ENCODE measurements around the gene IQCK. TPM values are rescaled to one million over a fixed set of nuclear protein-coding genes. Genes with fewer than 3 reads are reported as not detected.
A peak's percentile ranks its signal among the peaks of the same experiment; 100 is the strongest.

The IQCK gene
- total RNA-seq, 6 donors from 2014 or later, result 9.3 to 50.3 (median 18.3) TPM

- Histone ChIP-seq H3K27ac (no peak overlapping the region), H3K36me3 (no peaks in the 10 kb centered on the region), H3K4me1 (peaks cover 0 to 3% (median 0%) of the 10 kb centered on the region in 4 donors), H3K4me3 (no peak overlapping the region), H3K27me3 (no peaks in the 10 kb centered on the region), H3K9me3 (no peaks in the 10 kb centered on the region)
- 60 to 65% methylated on average over 2 of the region's 2 CpGs for WGBS, 2 donors
- ATAC-seq (ENCODE audit: low FRiP score in 2 of 2), result no peak
- no peak for DNase-seq
- no peak for TF ChIP-seq POLR2AphosphoS5 (IDR thresholded peaks at IDR 0.05)
- no peak for TF ChIP-seq CTCF (IDR thresholded peaks at IDR 0.05)
- no peak for TF ChIP-seq POLR2A (IDR thresholded peaks at IDR 0.05)
- TF ChIP-seq EP300 (IDR thresholded peaks at IDR 0.05), result no peak
Observed at GRCh38 chr16:19748389-19749168, 30.5 kb downstream of the IQCK start.

- no peak for DNase-seq
- Histone ChIP-seq H3K9me3 (no peaks in the 10 kb centered on the region), H3K4me3 (no peak overlapping the region), H3K27ac (no peak overlapping the region), H3K4me1 (peaks cover 0 to 3% (median 0%) of the 10 kb centered on the region in 4 donors), H3K36me3 (no peaks in the 10 kb centered on the region), H3K27me3 (no peaks in the 10 kb centered on the region)
- no peak for ATAC-seq (ENCODE audit: low FRiP score in 2 of 2)
- 91 to 96% methylated on average over 4 of the region's 4 CpGs for WGBS, 2 donors
- TF ChIP-seq CTCF (IDR thresholded peaks at IDR 0.05), result no peak
- TF ChIP-seq POLR2A (IDR thresholded peaks at IDR 0.05), result no peak
- TF ChIP-seq POLR2AphosphoS5 (IDR thresholded peaks at IDR 0.05), result no peak
- TF ChIP-seq EP300 (IDR thresholded peaks at IDR 0.05), result no peak
Observed at GRCh38 chr16:19749571-19750080, 31.6 kb downstream of the IQCK start.

- no peaks in the 10 kb centered on the region for H3K36me3 ChIP-seq
- no peaks in the 10 kb centered on the region for H3K9me3 ChIP-seq
- H3K4me1 ChIP-seq, result no peaks in the 10 kb centered on the region
- ATAC-seq (ENCODE audit: low FRiP score in 2 of 2) (no peak), DNase-seq (no peak)
- WGBS, 2 donors, result 81 to 84% methylated on average over 6 of the region's 6 CpGs
- no peaks in the 10 kb centered on the region for H3K27me3 ChIP-seq
- no peak overlapping the region for H3K4me3 ChIP-seq
- TF ChIP-seq CTCF (IDR thresholded peaks at IDR 0.05) (no peak), POLR2AphosphoS5 (IDR thresholded peaks at IDR 0.05) (no peak)
- no peak overlapping the region for H3K27ac ChIP-seq
Observed at GRCh38 chr16:19751478-19752385, 33.7 kb downstream of the IQCK start.

GRCh38 chr16:19753815-19754643 lies 36.0 kb downstream of the IQCK start:
- ATAC-seq (ENCODE audit: low FRiP score in 2 of 2) (peak in 1 of 2 donors; percentile 62), DNase-seq (no peak)
- Histone ChIP-seq H3K27me3 (no peaks in the 10 kb centered on the region), H3K4me1 (peaks cover 0 to 5% (median 0%) of the 10 kb centered on the region in 4 donors), H3K9me3 (no peaks in the 10 kb centered on the region), H3K27ac (no peak overlapping the region), H3K36me3 (no peaks in the 10 kb centered on the region), H3K4me3 (no peak overlapping the region)
- 73 to 78% methylated on average over 12 of the region's 12 CpGs for WGBS, 2 donors
- TF ChIP-seq POLR2AphosphoS5 (IDR thresholded peaks at IDR 0.05) (no peak), EP300 (IDR thresholded peaks at IDR 0.05) (no peak)

All from upper lobe of left lung (tissue), 6 donors.